GM18868 (cell line): ENCODE data around the gene TLCD3B.
"Not testable (repeated sequence)": the region's sequence is repeated elsewhere in the genome, so short reads cannot be mapped to it uniquely, and the experiment has no call there.

Experiments
- ATAC-seq: cut with Tn5 transposase; IDR thresholded peaks from one replicate; pipeline ENCODE4 v1.9.1; 2021; ENCODE audit warnings: mild to moderate bottlenecking, moderate library complexity; ENCODE audit not compliant: unreplicated experiment

The TLCD3B gene

GRCh38 chr16:30063278-30063892, 32.3 kb upstream of the TLCD3B start:
- no peak for ATAC-seq

- ATAC-seq = no peak
Measured at GRCh38 chr16:30060836-30061554, 29.9 kb upstream of the TLCD3B start.

- no peak for ATAC-seq
Measured at GRCh38 chr16:30060346-30060745, 29.3 kb upstream of the TLCD3B start.

- no peak for ATAC-seq
Measured at GRCh38 chr16:30054959-30055553, 24.0 kb upstream of the TLCD3B start.

- no peak for ATAC-seq
Measured at GRCh38 chr16:30054451-30054850, 23.4 kb upstream of the TLCD3B start.

GRCh38 chr16:30053376-30054015, 22.4 kb upstream of the TLCD3B start:
- no peak for ATAC-seq

- ATAC-seq = no peak
Measured at GRCh38 chr16:30052671-30053372, 21.8 kb upstream of the TLCD3B start.

- ATAC-seq = no peak
Measured at GRCh38 chr16:30051518-30051917, 20.4 kb upstream of the TLCD3B start.

GRCh38 chr16:30049871-30050270, 18.8 kb upstream of the TLCD3B start:
- no peak for ATAC-seq

GRCh38 chr16:30046588-30046987, 15.5 kb upstream of the TLCD3B start:
- no peak for ATAC-seq

GRCh38 chr16:30046178-30046577, 15.1 kb upstream of the TLCD3B start:
- ATAC-seq = no peak

- ATAC-seq = no peak
Measured at GRCh38 chr16:30041841-30042240, 10.8 kb upstream of the TLCD3B start.

- ATAC-seq = not testable (repeated sequence)
Measured at GRCh38 chr16:30040690-30041089, 9.6 kb upstream of the TLCD3B start.

- ATAC-seq = no peak
Measured at GRCh38 chr16:30040221-30040620, 9.2 kb upstream of the TLCD3B start.

- ATAC-seq = no peak
Measured at GRCh38 chr16:30033270-30033669, 2.2 kb upstream of the TLCD3B start.

- no peak for ATAC-seq
Measured at GRCh38 chr16:30032083-30032819, 1.2 kb upstream of the TLCD3B start.

GRCh38 chr16:30031477-30031918, 427 bp upstream of the TLCD3B start:
- no peak for ATAC-seq

GRCh38 chr16:30030011-30030685, 923 bp downstream of the TLCD3B start:
- ATAC-seq = no peak

- ATAC-seq = no peak
Measured at GRCh38 chr16:30028438-30029076, 2.5 kb downstream of the TLCD3B start.
